ENCODE results near the gene ERG. TPM values are rescaled to one million over a fixed set of nuclear protein-coding genes. Genes with fewer than 3 reads are reported as not detected.

ERG gene
- total and polyA plus RNA-seq, 2 of the 8 experiments (the other 6 are each of a cell fraction or from before 2014, with no cell fraction given): 1.0 to 3.0 TPM

GRCh38 chr21:38416791-38417190, 81.5 kb downstream of the ERG start (continued):
- no peak for TF ChIP-seq RNF2 (IDR thresholded peaks at IDR 0.05; ENCODE audit: borderline replicate concordance, low read depth, low read length, missing control alignments, poor library complexity, severe bottlenecking)
- no peak for TF ChIP-seq POLR2AphosphoS5 (IDR thresholded peaks at IDR 0.05; ENCODE audit: low read depth, low read length)
- no peak for TF ChIP-seq EGR1 (IDR thresholded peaks at IDR 0.05; ENCODE audit: borderline replicate concordance, low read depth, low read length)
- TF ChIP-seq TAF7 (optimal IDR thresholded peaks at IDR 0.05; ENCODE audit: borderline replicate concordance, low read depth, low read length): no peak

Data from H1 (cell line).